Suprapubic skin (tissue), 4 donors: ENCODE measurements around the gene NRF1. TPM values are rescaled to one million over a fixed set of nuclear protein-coding genes. Genes with fewer than 3 reads are reported as not detected.

Experiments
- DNase-seq, 2 donors: peaks; one replicate each; pipeline ENCODE4 v3.0.0-alpha.2; 2019; ENCODE audit warnings: low spot score in 2 of 2
- H3K27ac ChIP-seq: fragments of 200-600 bp; sonication (generic); one replicate; pipeline ENCODE4 v1.5.1; 2019
- H3K27me3 ChIP-seq: fragments of 200-600 bp; sonication (generic); one replicate; pipeline ENCODE4 v1.5.1; 2019
- H3K36me3 ChIP-seq: fragments of 200-600 bp; sonication (generic); one replicate; pipeline ENCODE4 v1.5.1; 2019
- H3K4me1 ChIP-seq: fragments of 200-600 bp; sonication (generic); one replicate; pipeline ENCODE4 v1.5.1; 2019
- H3K4me3 ChIP-seq: fragments of 200-600 bp; sonication (generic); one replicate; pipeline ENCODE4 v1.5.1; 2019; ENCODE audit warnings: mild to moderate bottlenecking
- H3K9me3 ChIP-seq: fragments of 200-600 bp; sonication (generic); one replicate; pipeline ENCODE4 v1.5.1; 2019
- EP300 ChIP-seq: sonication (generic); formaldehyde crosslinking; IDR thresholded peaks from one replicate; pipeline ENCODE4 v1.6.1; 2017; ENCODE audit warnings: antibody characterized with exemption
- POLR2A ChIP-seq, 2 donors: fragments of 450-650 bp; IDR thresholded peaks; one replicate each; pipeline ENCODE4 v1.6.1; 2017; ENCODE audit warnings: antibody characterized with exemption in 2 of 2, mild to moderate bottlenecking in 2 of 2, moderate library complexity in 2 of 2
- POLR2AphosphoS5 ChIP-seq, 3 donors: sonication (generic); formaldehyde crosslinking; IDR thresholded peaks; one replicate each; pipeline ENCODE4 v1.6.1; 2017; ENCODE audit warnings: antibody characterized with exemption in 3 of 3
- WGBS: methylation state at CpG from one replicate; pipeline ENCODE4 v1.1.5; 2018; 5-methylcytosine and 5-hydroxymethylcytosine counted together
- total RNA-seq, 4 donors: library from RNA; depleted of rRNA; stranded (reverse); fragments of >200 nt; gene quantifications; one replicate each; pipeline ENCODE4 v1.1.0, GENCODE V29; 2016
- TF ChIP-seq, protein P1 (sequence below), 2 donors: fragments of 200-600 bp in 1 of 2; fragments of 450-650 bp in 1 of 2; sonication (generic) in 1 of 2; IDR thresholded peaks; one replicate each; pipeline ENCODE4 v1.5.1; 2016 to 2019; ENCODE audit warnings: antibody characterized with exemption in 2 of 2, mild to moderate bottlenecking in 1 of 2, moderate library complexity in 1 of 2

The NRF1 gene
- total RNA-seq, 4 donors from 2014 or later: 11.7 to 33.2 (median 15.5) TPM

DNA sequence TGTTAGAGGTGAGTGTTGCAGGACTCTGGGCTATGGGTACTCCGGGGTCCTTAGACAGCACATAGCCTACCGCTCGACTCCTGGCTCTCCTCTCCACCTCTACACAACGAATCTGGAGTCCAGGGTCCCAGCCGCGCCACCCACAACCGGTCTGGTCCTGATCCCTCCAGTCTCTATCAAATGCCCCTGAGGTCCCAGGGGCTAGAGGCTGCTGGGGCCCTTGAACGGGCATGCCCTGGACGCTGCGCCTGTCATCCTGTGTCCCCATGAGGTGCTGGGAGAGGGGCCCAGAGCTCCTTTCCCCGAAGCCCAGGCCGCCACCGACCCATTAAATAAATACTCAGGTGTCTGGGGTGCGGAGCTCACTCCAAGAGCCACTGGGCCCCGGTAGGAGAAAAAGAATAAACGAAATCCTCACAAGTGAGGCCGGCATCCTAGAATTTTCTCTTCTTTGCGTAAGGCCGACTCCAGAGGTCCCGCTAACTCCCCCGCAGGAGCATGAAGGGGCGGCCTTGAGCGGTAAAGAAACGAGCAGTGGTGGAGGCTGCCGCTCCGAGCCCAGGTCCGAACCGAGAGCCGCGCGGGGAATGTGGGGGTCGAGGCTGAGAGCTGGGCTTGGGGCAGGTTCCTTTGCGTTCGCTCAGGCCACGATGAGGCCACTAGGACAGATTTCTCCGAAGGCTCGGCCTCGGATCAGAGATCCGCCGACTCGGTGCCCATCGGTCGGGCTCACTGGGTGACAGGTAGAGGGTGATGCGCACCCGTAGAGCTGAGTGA is 166.7 kb downstream of the NRF1 start:
- Histone ChIP-seq H3K9me3 (no peaks in the 10 kb centered on the region), H3K4me3 (peak overlapping the region; percentile 72), H3K27me3 (peaks cover 73% of the 10 kb centered on the region), H3K4me1 (peaks cover 49% of the 10 kb centered on the region), H3K27ac (no peak overlapping the region), H3K36me3 (no peaks in the 10 kb centered on the region)
- no peak for TF ChIP-seq POLR2A (IDR thresholded peaks at IDR 0.05)
- no peak for TF ChIP-seq EP300
- TF ChIP-seq POLR2AphosphoS5 (IDR thresholded peaks at IDR 0.05): no peak
- TF ChIP-seq, protein P1, sequence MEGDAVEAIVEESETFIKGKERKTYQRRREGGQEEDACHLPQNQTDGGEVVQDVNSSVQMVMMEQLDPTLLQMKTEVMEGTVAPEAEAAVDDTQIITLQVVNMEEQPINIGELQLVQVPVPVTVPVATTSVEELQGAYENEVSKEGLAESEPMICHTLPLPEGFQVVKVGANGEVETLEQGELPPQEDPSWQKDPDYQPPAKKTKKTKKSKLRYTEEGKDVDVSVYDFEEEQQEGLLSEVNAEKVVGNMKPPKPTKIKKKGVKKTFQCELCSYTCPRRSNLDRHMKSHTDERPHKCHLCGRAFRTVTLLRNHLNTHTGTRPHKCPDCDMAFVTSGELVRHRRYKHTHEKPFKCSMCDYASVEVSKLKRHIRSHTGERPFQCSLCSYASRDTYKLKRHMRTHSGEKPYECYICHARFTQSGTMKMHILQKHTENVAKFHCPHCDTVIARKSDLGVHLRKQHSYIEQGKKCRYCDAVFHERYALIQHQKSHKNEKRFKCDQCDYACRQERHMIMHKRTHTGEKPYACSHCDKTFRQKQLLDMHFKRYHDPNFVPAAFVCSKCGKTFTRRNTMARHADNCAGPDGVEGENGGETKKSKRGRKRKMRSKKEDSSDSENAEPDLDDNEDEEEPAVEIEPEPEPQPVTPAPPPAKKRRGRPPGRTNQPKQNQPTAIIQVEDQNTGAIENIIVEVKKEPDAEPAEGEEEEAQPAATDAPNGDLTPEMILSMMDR (IDR thresholded peaks at IDR 0.05): no peak
- DNase-seq: peak in 1 of 2 donors; percentile 57
- 57% methylated on average over 29 of the region's 45 CpGs for WGBS

DNA sequence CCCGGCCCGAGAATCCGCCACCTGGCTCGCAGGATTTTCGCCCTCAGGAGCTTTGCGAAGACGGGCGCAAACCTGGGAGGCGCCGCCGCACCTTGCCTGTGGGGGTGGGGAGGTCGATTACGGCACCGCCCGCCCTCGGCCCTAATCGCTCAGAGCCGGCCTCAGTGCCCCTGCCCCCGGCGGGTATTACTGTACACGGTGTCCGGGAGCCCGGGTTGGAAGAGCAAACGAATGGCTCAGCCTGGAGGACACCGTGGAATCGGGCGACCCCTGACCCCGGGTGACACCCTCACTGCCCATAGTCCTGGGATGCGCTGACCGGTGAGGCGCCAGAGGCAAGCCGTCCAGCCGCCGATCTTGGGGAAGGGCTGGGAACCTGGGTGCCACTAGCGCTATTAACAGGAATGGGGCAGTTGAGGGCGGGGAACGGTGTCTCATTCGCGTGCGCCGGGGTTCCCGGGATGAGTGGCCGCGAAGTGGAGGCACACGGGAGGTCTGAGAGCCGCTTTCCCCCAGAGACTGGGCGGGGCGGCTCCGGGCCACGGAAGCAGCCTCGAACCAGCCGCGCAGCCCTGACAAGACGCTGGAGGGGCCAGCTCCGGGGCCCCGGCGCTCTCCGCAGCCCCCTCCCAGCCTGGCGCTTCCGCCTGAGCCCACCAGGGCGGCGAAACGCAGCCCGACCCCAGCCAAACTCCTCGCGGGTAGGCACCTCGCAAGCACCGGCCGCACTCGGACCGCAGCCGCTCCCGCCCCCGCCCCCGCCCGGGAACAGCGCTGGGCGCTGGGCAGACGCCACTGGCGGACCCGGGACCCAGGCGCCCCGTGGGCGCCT is 167.5 kb downstream of the NRF1 start:
- H3K27me3 ChIP-seq: peaks cover 81% of the 10 kb centered on the region
- DNase-seq: peak in 1 of 2 donors; percentile 65
- H3K4me1 ChIP-seq: peaks cover 55% of the 10 kb centered on the region

DNA sequence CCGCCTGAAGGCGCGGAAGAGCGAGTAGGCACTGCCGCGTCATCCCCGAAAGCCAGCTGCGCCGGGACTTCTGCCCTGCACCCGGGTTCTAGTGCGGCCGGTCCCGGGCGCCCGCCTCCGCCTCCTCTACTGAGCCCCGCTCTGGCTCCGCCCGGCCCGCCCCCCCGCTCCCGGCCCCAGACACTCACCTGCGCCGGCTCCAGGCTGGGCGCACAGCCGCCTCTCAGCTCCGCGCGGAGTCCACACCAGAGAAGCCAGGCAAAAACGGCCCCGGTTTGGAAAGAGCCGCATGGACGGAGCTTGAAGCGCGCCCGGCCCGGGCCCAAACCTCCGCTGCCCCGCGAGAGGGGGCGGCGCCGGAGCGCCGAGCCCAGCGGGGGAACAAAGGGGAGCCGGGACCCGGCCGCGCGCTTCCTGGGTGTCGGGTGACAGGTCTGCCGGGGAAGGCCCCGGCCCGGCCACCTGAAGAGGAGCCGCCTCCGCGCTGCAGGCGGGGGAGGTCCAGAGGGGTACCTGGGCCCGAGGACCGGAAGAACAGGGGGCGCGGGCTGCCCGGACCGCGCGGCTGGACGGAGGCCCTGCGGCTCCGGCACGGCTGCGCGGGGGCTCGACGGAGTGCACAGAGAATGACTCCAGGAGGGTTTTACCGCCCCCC is 168.2 kb downstream of the NRF1 start:
- H3K27ac ChIP-seq: peak overlapping the region; percentile 86
- TF ChIP-seq POLR2A (IDR thresholded peaks at IDR 0.05) (no peak), EP300 (no peak), POLR2AphosphoS5 (IDR thresholded peaks at IDR 0.05) (no peak)
- TF ChIP-seq, protein P1 (IDR thresholded peaks at IDR 0.05): no peak
- H3K9me3 ChIP-seq: no peaks in the 10 kb centered on the region
- WGBS: no CpG with 5 or more reads among the region's 76 CpGs
- DNase-seq: no peak
- no peaks in the 10 kb centered on the region for H3K36me3 ChIP-seq
- H3K4me1 ChIP-seq: peaks cover 62% of the 10 kb centered on the region
- H3K4me3 ChIP-seq: peak overlapping the region; percentile 72
- H3K27me3 ChIP-seq: peaks cover 88% of the 10 kb centered on the region

More for the DNA sequence above, 167.5 kb downstream of the NRF1 start:
- TF ChIP-seq EP300: no peak
- no peak for TF ChIP-seq POLR2A (IDR thresholded peaks at IDR 0.05)
- TF ChIP-seq, protein P1 (IDR thresholded peaks at IDR 0.05): no peak
- no peak for TF ChIP-seq POLR2AphosphoS5 (IDR thresholded peaks at IDR 0.05)
- Histone ChIP-seq H3K9me3 (no peaks in the 10 kb centered on the region), H3K4me3 (peak overlapping the region; percentile 72), H3K36me3 (no peaks in the 10 kb centered on the region), H3K27ac (peak overlapping the region; percentile 86)
- WGBS: 0% methylated on average over 17 of the region's 84 CpGs

DNA sequence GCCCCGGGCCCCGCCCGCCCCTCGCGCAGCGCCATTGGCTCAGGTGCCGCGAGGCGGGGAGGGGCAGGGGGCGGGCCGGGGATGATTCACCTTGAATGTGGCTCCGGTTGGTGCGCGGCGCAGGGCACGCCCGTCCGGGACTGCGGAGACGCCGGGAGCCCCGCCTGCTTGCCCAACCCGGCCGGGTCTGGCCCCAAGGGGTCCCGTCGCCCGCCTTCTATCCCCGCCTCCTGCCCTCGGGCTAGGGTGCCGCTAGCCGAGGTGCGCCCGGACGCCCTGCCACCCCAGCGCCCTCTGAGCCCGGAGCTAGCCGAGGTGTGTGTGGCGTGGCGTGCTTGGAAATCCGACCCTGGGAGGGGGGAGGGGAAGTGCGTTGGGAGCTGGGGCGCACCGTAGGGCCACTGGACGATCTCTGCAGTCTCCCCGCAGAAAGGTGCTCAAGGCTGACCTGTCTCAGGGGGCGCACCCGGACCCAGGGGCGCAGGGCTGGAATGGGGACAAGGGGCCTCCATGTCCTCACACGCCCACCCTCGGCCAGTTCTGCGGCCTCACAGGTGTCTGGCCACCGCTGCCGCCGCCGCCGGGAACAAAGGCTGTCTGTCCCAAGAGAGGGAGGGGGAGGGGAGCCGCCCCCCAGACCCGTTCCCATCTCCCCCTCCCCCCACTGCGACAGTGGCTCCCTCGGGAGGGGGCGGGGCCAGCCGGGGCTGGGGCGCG is 168.9 kb downstream of the NRF1 start:
- 0% methylated on average over 2 of the region's 64 CpGs for WGBS
- DNase-seq: peak in 1 of 2 donors; percentile 82
- peak overlapping the region; percentile 86 for H3K27ac ChIP-seq
- no peak for TF ChIP-seq EP300
- TF ChIP-seq, protein P1 (IDR thresholded peaks at IDR 0.05): no peak
- TF ChIP-seq POLR2A (IDR thresholded peaks at IDR 0.05): no peak
- no peak for TF ChIP-seq POLR2AphosphoS5 (IDR thresholded peaks at IDR 0.05)
- H3K9me3 ChIP-seq: no peaks in the 10 kb centered on the region
- H3K27me3 ChIP-seq: peaks cover 95% of the 10 kb centered on the region
- H3K36me3 ChIP-seq: no peaks in the 10 kb centered on the region
- H3K4me3 ChIP-seq: peak overlapping the region; percentile 72
- H3K4me1 ChIP-seq: peaks cover 69% of the 10 kb centered on the region
